K562 (cell line): ENCODE results near the gene STX18. TPM values are rescaled to one million over a fixed set of nuclear protein-coding genes. Genes with fewer than 3 reads are reported as not detected.

ENCODE experiments used
- ATAC-seq: fragments of 200-7000 bp; cut with Tn5 transposase; 3 replicates; pipeline ENCODE4 v1.9.1; 2020; ENCODE audit warnings: moderate library complexity
- BruUV-seq: library from RNA; stranded (reverse); fragments of 400-500 nt; replicated peaks from 2 replicates; lab custom pipeline; 2021; lab: Mats Ljungman, UMichigan
- CTCF ChIA-PET: fragments of 300-600 bp; formaldehyde crosslinking; extraction: SDS; loops from one replicate; lab custom pipeline; 2021; ENCODE audit warnings: low intra/inter-chr PET ratio; lab: Yijun Ruan, JAX
- POLR2A ChIA-PET: fragments of 300-600, 350-650 bp; sonication (Branson Sonifier 250); formaldehyde crosslinking; extraction: SDS; loops from one replicate; lab custom pipeline; 2021; ENCODE audit warnings: antibody characterized with exemption, inconsistent platforms; lab: Yijun Ruan, JAX
- DNase-seq, 4 experiments: peaks; one replicate each; pipeline versions ENCODE4 v3.0.0 to v3.0.0-alpha.2; 2011 to 2018; ENCODE audit warnings: low spot score in 3 of 4, mixed read lengths in 3 of 4; ENCODE audit errors: extremely low read depth in 1 of 4
- FAIRE-seq: peaks from 2 replicates; lab custom pipeline; 2011; peaks lifted over from hg19 to GRCh38; lab: Jason Lieb, UNC
- H2AFZ ChIP-seq: 2 replicates; pipeline ENCODE4 v1.6.0; 2011; ENCODE audit warnings: low read depth, low read length, control low read depth, inconsistent platforms
- H3K27ac ChIP-seq: fragments of 200-600 bp; 3 replicates; pipeline ENCODE4 v1.8.0; 2011; ENCODE audit warnings: low read depth, mild to moderate bottlenecking, control low read depth, inconsistent platforms, low read length, moderate library complexity, mixed read lengths; ENCODE audit errors: extremely low read depth
- H3K27me3 ChIP-seq, 2 experiments: fragments of 300-600 bp in 1 of 2; 2 replicates in 1 of 2; 3 replicates in 1 of 2; pipeline versions ENCODE4 v1.6.0 to v1.8.0; 2011; ENCODE audit warnings: inconsistent platforms in 2 of 2, low read length in 2 of 2, mild to moderate bottlenecking in 1 of 2, mixed read lengths in 1 of 2, moderate library complexity in 1 of 2; ENCODE audit not compliant: control insufficient read depth in 2 of 2, insufficient read depth in 2 of 2
- H3K36me3 ChIP-seq: fragments of 300-600 bp; 3 replicates; pipeline ENCODE4 v1.8.0; 2011; ENCODE audit warnings: mild to moderate bottlenecking, low read length, inconsistent platforms; ENCODE audit not compliant: control insufficient read depth, insufficient read depth
- H3K4me1 ChIP-seq, 2 experiments: fragments of 200-600 bp in 1 of 2; replicated peaks in 1 of 2; 2 replicates in 1 of 2; 3 replicates in 1 of 2; pipeline versions ENCODE4 v1.5.1 to v1.8.0; 2011; ENCODE audit warnings: inconsistent platforms in 2 of 2, low read length in 2 of 2, mild to moderate bottlenecking in 1 of 2, mixed read lengths in 1 of 2, moderate library complexity in 1 of 2; ENCODE audit not compliant: control insufficient read depth in 2 of 2, insufficient read depth in 2 of 2
- H3K4me2 ChIP-seq: 2 replicates; pipeline ENCODE4 v1.6.1; 2011; ENCODE audit warnings: low read length, control low read depth, inconsistent platforms, mixed read lengths; ENCODE audit not compliant: insufficient read depth
- H3K4me3 ChIP-seq: fragments of 200-600 bp; sonication (generic), shearing (Covaris generic); 2 replicates; pipeline ENCODE4 v1.5.1; 2016; ENCODE audit warnings: control low read depth, inconsistent platforms
- H3K79me2 ChIP-seq: fragments of 200-600 bp; 3 replicates; pipeline ENCODE4 v1.8.0; 2011; ENCODE audit warnings: low read length, inconsistent platforms; ENCODE audit not compliant: control insufficient read depth, insufficient read depth
- H3K9ac ChIP-seq, 2 experiments: 2 replicates each; pipeline versions ENCODE4 v1.6.0 to v1.6.1; 2011; ENCODE audit warnings: low read depth in 2 of 2, low read length in 2 of 2, control low read depth in 1 of 2, inconsistent platforms in 1 of 2, mild to moderate bottlenecking in 1 of 2, mixed read lengths in 1 of 2; ENCODE audit not compliant: insufficient read depth in 1 of 2
- H3K9me1 ChIP-seq: one replicate; pipeline ENCODE4 v1.6.0; 2011; ENCODE audit warnings: inconsistent platforms, mild to moderate bottlenecking, low read length, moderate library complexity; ENCODE audit not compliant: control insufficient read depth, insufficient read depth
- H3K9me3 ChIP-seq: replicated peaks from 2 replicates; pipeline ENCODE4 v1.5.1; 2011; ENCODE audit warnings: low read depth, low read length, inconsistent platforms; ENCODE audit not compliant: control insufficient read depth, insufficient read depth
- H4K20me1 ChIP-seq: replicated peaks from 2 replicates; pipeline ENCODE4 v1.6.1; 2011; ENCODE audit warnings: low read length, inconsistent platforms, mixed read lengths; ENCODE audit not compliant: control insufficient read depth, insufficient read depth
- EWSR1 ChIP-seq: fragments of 450-650 bp; IDR thresholded peaks from 2 replicates; pipeline ENCODE4 v1.6.1; 2018; ENCODE audit warnings: borderline replicate concordance, mild to moderate bottlenecking, low read depth, moderate library complexity; ENCODE audit not compliant: partially characterized antibody
- FOSL1 ChIP-seq: fragments of 200-800 bp; sonication (Bioruptor generic); conservative IDR thresholded peaks from 2 replicates; pipeline ENCODE4 v1.6.1; 2016; ENCODE audit warnings: missing genetic modification characterization, missing compliant biosample characterization
- KDM2B ChIP-seq: fragments of 250-450 bp; sonication (Bioruptor Pico); IDR thresholded peaks from 2 replicates; pipeline ENCODE4 v1.8.0; 2021; ENCODE audit warnings: mild to moderate bottlenecking, moderate library complexity
- MAFF ChIP-seq: IDR thresholded peaks from 2 replicates; pipeline ENCODE4 v1.6.1; 2012; ENCODE audit warnings: low read length, improper control_type of control experiment
- NR4A1 ChIP-seq, 2 experiments: fragments of 250-450 bp in 1 of 2; fragments of 450-650 bp in 1 of 2; sonication (Bioruptor Pico) in 1 of 2; IDR thresholded peaks; 2 replicates each; pipeline versions ENCODE4 v1.4.0 to v1.6.1; 2016 to 2020; ENCODE audit warnings: mild to moderate bottlenecking in 2 of 2, missing compliant biosample characterization in 1 of 2, missing genetic modification characterization in 1 of 2, moderate library complexity in 1 of 2
- POLR2B ChIP-seq: fragments of 450-650 bp; IDR thresholded peaks from 2 replicates; pipeline ENCODE4 v1.6.1; 2018; ENCODE audit warnings: low read depth; ENCODE audit not compliant: partially characterized antibody
- WGBS: fragments of 100-300 bp; shearing (Covaris generic); methylation state at CpG from one replicate; pipeline ENCODE4 v1.1.6; 2016; ENCODE audit warnings: low coverage, mixed read lengths; ENCODE audit not compliant: insufficient coverage; ENCODE audit errors: missing lambda C conversion rate; 5-methylcytosine and 5-hydroxymethylcytosine counted together
- in situ Hi-C: fragments of 300-500 bp; cut with MboI; formaldehyde crosslinking; loops from 4 replicates; pipeline ENCODE4 v1.15.0; 2018; ENCODE audit warnings: inconsistent platforms, mixed read lengths
- intact Hi-C: fragments of 100-400 bp; cut with micrococcal nuclease; formaldehyde crosslinking; loops from 2 replicates; pipeline ENCODE4 v1.14.2; 2022
- polyA plus RNA-seq, 8 experiments: library from polyadenylated mRNA; depleted of rRNA in 4 of 8; stranded (reverse) in 5 of 8; unstranded in 3 of 8; fragments of >200 nt; fragmentation: Nextera tagmentation in 2 of 8; fragmentation: Illumina TruSeq in 1 of 8; extraction: Ambion mirVana in 2 of 8; extraction: Trizol in 1 of 8; gene quantifications; 2 replicates each; pipeline versions ENCODE4 v1.2.1 to v1.2.3, GENCODE V29; 2011 to 2014; ENCODE audit warnings: inconsistent platforms in 1 of 8, missing spikeins in 1 of 8
- total RNA-seq, 7 experiments: library from RNA; depleted of rRNA in 6 of 7; stranded (reverse); fragments of >200 nt in 6 of 7; fragmentation: Illumina TruSeq in 2 of 7; extraction: Trizol in 2 of 7; gene quantifications; 2 replicates each; pipeline versions ENCODE4 v1.2.1 to v1.2.3, GENCODE V29; 2011 to 2021; ENCODE audit warnings: low replicate concordance in 1 of 7
- TF ChIP-seq, protein P1 (sequence below), 2 experiments: fragments of 450-650 bp; formaldehyde crosslinking in 1 of 2; IDR thresholded peaks; 2 replicates each; pipeline versions ENCODE4 v1.4.0 to v1.6.1; 2014 to 2020; ENCODE audit warnings: mild to moderate bottlenecking in 2 of 2, borderline replicate concordance in 1 of 2, low read depth in 1 of 2
- TF ChIP-seq, protein P2 (sequence below): IDR thresholded peaks from 2 replicates; pipeline ENCODE4 v1.6.1; 2011; ENCODE audit warnings: borderline replicate concordance, low read depth, mild to moderate bottlenecking, moderate library complexity, low read length; ENCODE audit not compliant: insufficient read depth, poor library complexity, severe bottlenecking

The STX18 gene
- total and polyA plus RNA-seq, 9 of the 15 experiments (the other 6 are each of a cell fraction or from before 2014, with no cell fraction given), result 6.2 to 41.7 (median 22.7) TPM

DNA sequence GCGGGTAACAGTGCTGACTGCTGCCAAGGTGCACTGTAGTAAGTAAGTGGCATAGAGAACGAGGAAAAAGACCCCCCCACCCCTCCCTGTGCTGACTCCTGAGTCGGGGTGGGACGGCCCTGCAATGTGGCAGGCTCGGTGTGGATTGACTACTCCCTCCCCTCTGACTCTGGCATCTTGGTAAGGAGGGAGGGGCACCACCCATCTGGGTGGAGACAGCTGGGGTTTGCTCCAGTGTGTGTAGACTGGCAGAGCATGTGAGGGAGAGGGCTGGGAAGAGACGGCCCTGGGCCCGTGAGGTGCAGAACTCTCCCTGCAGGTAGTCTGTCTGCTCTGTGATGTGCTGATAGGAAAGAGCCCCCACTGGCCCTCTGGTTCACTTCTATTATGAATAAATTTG is 124.0 kb downstream of the STX18 start:
- peaks cover 25% of the 10 kb centered on the region; the same call in 2 of the 3 replicates for H3K36me3 ChIP-seq
- H4K20me1 ChIP-seq, result peaks cover 1% of the 10 kb centered on the region; the same call in 1 of the 2 replicates
- H3K79me2 ChIP-seq, result no peaks in the 10 kb centered on the region
- intact Hi-C loops, result no loop called here
- ChIA-PET POLR2A (interaction anchor here (2.3 kb wide), 1 partner anchor 8 kb away, joined by 5 read pairs; no protein-coding TSS in a partner anchor), CTCF (no interaction called here)
- H3K27me3 ChIP-seq, result peaks cover 3 to 29% of the 10 kb centered on the region in 2 experiments; a peak in 3 of 5 replicates
- no peak overlapping the region for H3K4me3 ChIP-seq
- no peak for ATAC-seq
- DNase-seq, result no peak
- no peak for FAIRE-seq
- WGBS, result 51% methylated on average over 7 of the region's 7 CpGs
- in situ Hi-C loops, result no loop called here
- no peak overlapping the region for H3K27ac ChIP-seq
- H2AFZ ChIP-seq, result no peak overlapping the region
- no peaks in the 10 kb centered on the region for H3K9me3 ChIP-seq
- no peak overlapping the region for H3K4me2 ChIP-seq
- H3K9me1 ChIP-seq, result no peaks in the 10 kb centered on the region
- H3K4me1 ChIP-seq, result peaks cover 0 to 6% of the 10 kb centered on the region in 2 experiments; a peak in 2 of 5 replicates
- no peak overlapping the region for H3K9ac ChIP-seq
- BruUV-seq, result no TSS peak
- TF ChIP-seq EWSR1 (no peak), MAFF (no peak), FOSL1 (tag) (no peak), KDM2B (CRISPR knock-in tag) (no peak), POLR2B (no peak), NR4A1 (CRISPR knock-in tag; IDR thresholded peaks at IDR 0.05) (no peak), NR4A1 (tag; IDR thresholded peaks at IDR 0.05) (no peak)
- TF ChIP-seq, protein P1, sequence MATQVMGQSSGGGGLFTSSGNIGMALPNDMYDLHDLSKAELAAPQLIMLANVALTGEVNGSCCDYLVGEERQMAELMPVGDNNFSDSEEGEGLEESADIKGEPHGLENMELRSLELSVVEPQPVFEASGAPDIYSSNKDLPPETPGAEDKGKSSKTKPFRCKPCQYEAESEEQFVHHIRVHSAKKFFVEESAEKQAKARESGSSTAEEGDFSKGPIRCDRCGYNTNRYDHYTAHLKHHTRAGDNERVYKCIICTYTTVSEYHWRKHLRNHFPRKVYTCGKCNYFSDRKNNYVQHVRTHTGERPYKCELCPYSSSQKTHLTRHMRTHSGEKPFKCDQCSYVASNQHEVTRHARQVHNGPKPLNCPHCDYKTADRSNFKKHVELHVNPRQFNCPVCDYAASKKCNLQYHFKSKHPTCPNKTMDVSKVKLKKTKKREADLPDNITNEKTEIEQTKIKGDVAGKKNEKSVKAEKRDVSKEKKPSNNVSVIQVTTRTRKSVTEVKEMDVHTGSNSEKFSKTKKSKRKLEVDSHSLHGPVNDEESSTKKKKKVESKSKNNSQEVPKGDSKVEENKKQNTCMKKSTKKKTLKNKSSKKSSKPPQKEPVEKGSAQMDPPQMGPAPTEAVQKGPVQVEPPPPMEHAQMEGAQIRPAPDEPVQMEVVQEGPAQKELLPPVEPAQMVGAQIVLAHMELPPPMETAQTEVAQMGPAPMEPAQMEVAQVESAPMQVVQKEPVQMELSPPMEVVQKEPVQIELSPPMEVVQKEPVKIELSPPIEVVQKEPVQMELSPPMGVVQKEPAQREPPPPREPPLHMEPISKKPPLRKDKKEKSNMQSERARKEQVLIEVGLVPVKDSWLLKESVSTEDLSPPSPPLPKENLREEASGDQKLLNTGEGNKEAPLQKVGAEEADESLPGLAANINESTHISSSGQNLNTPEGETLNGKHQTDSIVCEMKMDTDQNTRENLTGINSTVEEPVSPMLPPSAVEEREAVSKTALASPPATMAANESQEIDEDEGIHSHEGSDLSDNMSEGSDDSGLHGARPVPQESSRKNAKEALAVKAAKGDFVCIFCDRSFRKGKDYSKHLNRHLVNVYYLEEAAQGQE (IDR thresholded peaks at IDR 0.05; ENCODE audit: borderline replicate concordance), result no peak
- TF ChIP-seq, protein P1 (CRISPR knock-in tag; IDR thresholded peaks at IDR 0.05; ENCODE audit: low read depth), result no peak
- TF ChIP-seq, protein P2, sequence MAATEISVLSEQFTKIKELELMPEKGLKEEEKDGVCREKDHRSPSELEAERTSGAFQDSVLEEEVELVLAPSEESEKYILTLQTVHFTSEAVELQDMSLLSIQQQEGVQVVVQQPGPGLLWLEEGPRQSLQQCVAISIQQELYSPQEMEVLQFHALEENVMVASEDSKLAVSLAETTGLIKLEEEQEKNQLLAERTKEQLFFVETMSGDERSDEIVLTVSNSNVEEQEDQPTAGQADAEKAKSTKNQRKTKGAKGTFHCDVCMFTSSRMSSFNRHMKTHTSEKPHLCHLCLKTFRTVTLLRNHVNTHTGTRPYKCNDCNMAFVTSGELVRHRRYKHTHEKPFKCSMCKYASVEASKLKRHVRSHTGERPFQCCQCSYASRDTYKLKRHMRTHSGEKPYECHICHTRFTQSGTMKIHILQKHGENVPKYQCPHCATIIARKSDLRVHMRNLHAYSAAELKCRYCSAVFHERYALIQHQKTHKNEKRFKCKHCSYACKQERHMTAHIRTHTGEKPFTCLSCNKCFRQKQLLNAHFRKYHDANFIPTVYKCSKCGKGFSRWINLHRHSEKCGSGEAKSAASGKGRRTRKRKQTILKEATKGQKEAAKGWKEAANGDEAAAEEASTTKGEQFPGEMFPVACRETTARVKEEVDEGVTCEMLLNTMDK, result no peak
